HG03575 (cell line): ENCODE results near the gene LRRC7.
"Not testable (repeated sequence)": the region's sequence is repeated elsewhere in the genome, so short reads cannot be mapped to it uniquely, and the experiment has no call there.

Experiments used
- ATAC-seq: cut with Tn5 transposase; IDR thresholded peaks from one replicate; pipeline ENCODE4 v1.9.1; 2021; ENCODE audit not compliant: unreplicated experiment, insufficient number of reproducible peaks, low FRiP score; ENCODE audit errors: extremely low read depth

Gene LRRC7

GRCh38 chr1:69679965-69680364 lies 112.2 kb downstream of the LRRC7 start:
- ATAC-seq = no peak

- no peak for ATAC-seq
Observed at GRCh38 chr1:69686367-69686984, 118.8 kb downstream of the LRRC7 start.

GRCh38 chr1:69688193-69688592 lies 120.5 kb downstream of the LRRC7 start:
- ATAC-seq = no peak

- no peak for ATAC-seq
Observed at GRCh38 chr1:69691179-69691578, 123.5 kb downstream of the LRRC7 start.

DNA sequence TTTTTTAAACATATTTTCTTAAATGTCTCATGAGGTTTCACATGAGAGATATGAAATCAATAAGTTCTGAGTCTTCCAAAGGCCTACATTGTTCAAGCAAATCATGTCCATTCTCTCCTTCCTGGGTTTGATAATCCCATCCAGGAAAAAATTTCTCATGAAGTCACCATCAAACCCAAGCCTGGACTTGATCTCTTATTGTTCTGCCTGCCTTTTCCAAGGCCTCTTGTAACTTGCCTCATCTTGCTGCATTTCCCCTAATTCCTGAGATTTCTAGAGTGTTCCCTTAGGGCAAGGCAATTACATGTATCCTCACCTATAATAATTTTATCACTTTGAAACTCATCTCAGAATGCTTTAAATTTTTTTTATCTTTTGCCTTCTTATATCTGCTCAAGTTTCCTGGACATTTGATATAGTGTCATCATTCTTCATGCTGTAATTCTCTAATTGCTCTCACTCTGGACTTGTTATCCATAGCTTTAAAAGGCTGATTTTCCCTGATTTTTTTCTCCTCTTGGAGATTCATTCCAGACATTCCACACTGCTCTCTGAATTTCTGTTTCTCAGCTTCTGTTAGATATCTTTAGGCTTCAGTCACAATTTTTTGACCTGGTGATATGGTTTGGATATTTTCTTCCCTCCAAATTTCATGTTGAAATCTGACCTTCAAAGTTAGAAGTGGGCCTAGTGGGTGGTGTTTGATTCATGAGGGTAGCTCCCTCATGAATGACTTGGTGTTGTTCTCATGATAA lies 126.4 kb downstream of the LRRC7 start:
- ATAC-seq = no peak

DNA sequence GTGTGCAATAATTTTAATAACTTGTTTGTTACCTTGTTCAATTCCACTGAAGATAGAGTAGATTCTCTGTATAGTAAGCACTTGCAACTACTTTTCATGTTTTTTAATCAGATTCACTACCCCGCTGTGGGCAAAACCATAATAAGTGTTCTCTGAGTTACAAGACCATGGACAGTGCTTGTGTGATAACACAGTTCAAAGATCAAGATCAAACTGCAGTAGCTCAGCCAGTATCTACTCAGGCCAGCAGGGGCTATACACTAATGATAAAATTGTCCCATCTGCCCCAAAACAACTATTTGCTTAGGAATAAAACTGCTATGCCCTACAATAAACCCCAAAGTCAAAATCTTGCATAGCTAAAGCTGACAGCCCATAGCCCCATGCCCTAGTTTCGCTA lies 129.6 kb downstream of the LRRC7 start:
- ATAC-seq = no peak

DNA sequence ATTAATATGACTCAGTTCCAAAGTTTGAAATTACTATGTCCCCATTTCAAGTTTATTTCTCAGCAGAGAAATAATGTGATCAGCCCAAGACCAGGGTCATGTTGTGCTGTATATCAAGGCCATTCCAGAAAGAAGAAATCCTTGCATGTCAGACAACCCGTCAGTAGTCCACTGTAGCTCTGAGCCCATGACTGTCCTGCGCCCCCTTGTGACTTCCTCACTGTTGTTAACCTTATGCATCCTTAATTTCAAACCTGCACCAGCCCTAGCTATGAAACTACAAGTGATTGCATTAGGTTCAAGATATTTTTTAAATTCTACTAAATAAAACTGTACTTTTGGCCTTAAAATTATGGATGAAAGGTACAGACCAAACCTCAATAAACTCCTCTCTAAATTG lies 133.0 kb downstream of the LRRC7 start:
- ATAC-seq = no peak

GRCh38 chr1:69702085-69702484 lies 134.4 kb downstream of the LRRC7 start:
- no peak for ATAC-seq

DNA sequence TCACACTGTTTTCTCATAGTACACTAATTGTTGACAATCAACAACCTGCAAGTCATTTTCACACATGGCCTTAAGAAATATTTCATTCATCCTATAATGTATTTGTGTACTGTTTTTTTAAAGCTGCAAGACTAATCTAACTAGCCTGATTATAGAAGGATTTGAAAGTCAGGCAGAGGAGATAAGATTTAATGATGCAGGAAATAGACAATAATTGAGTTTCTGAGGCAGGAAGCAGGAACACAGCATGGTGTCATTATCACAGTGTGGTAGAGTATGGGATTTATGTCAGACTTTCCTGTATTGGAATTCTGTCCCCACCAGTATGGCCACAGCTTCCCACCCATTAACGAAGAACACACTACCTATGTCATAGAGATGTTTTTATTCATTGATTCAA lies 138.8 kb downstream of the LRRC7 start:
- ATAC-seq = no peak

GRCh38 chr1:69707103-69707502 lies 139.4 kb downstream of the LRRC7 start:
- ATAC-seq = no peak

- no peak for ATAC-seq
Observed at GRCh38 chr1:69710484-69711189, 142.9 kb downstream of the LRRC7 start.

DNA sequence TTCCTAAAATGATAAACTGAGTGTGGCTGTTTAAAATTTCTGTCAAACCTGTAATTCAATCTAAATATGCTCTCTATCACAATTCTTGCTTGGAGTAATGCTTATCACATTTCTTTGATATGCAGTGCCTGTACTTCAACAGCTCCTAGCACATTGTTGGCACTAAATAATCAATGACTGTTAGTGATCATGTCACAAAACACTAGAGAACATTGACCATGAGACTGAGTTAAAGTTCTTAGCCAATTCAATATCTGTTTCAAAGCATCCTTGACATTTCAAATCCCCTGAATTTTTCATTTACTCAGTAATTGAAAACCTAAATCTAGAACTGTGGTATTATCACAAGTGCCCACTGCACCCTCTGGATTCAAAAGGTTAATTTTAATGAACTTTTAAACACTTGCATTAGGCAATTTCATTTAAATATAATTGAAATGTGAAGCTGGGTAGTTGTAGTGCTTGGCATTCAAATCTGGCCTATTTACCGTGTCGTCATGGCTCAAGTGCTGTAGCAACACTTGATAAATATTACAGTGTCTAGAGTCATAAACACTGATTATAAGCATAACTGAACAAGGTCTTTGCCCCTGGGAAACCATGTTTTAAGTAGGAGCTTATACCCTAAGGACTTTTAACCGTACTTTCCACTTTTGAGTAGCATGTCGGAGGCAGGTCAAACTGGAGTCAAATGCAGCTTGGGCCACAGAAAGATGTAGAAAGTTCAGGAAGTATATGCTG lies 143.6 kb downstream of the LRRC7 start:
- ATAC-seq = no peak

GRCh38 chr1:69717834-69718233 lies 150.1 kb downstream of the LRRC7 start:
- not testable (repeated sequence) for ATAC-seq

DNA sequence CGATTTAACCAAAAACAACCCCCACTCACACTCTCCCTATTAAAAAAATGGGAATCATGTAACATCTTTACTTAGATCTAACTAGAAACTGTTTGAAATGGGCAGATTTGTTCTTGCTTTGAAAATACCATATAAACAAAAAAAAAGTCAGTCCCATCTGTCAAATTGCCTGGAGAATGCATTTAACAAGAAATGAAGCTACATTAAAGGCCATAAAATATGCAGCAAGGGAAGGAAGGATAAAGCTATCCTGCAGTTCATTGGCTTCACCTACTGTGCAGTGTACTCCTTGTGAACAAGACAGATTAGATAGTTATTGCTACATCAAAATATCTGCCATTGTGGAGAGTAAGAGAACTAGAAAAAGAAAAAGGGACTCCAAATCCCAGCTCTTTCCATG lies 160.5 kb downstream of the LRRC7 start:
- no peak for ATAC-seq

DNA sequence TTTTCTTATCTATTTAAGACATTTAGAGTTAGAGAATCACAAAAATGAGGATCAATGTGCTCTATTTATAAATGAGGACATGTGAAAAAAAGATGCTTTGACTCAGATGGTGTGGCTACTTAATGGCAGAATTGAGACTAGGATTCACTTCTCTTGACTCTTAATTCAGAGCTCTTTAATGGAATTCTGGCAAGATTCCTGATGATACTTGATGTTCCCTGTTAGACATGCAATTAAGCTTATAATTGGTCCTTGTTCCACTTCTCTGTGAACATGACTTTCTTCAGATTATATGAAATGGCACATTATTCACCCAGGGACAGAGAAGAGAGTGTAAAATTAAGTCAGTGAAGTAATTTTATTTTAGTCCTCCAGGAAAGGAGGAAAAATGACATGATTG lies 165.3 kb downstream of the LRRC7 start:
- ATAC-seq = no peak

DNA sequence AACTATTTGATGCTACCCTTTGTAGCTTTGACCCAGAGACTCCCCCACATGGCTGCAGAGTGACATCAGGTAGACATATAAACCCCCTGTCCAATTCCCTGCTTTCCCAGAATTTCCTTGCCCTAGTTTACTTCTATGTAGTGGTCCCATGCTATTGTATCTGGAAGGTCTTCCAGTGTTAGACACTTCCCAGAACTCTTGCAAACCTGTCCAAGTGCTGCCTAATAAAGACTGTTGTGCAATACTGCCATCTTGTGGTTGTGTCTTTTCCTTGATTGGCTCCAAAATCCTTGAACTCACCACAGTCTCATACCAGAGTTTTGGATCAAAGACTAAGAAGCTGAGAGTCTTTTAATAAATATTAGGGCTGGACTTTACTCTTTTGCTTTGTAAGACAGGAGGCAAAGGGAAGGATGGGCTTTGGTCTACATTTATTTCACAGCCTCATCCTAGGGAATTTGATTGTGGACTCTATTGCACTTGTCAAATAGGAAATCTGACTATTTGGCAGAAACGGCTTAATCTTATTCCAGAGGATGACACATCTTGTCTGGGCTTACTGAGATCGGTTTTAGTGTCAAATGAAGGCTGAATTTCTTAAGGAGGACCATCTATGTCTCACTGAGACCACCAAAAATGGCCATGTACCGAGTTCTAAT lies 169.9 kb downstream of the LRRC7 start:
- ATAC-seq = peak; percentile 54

DNA sequence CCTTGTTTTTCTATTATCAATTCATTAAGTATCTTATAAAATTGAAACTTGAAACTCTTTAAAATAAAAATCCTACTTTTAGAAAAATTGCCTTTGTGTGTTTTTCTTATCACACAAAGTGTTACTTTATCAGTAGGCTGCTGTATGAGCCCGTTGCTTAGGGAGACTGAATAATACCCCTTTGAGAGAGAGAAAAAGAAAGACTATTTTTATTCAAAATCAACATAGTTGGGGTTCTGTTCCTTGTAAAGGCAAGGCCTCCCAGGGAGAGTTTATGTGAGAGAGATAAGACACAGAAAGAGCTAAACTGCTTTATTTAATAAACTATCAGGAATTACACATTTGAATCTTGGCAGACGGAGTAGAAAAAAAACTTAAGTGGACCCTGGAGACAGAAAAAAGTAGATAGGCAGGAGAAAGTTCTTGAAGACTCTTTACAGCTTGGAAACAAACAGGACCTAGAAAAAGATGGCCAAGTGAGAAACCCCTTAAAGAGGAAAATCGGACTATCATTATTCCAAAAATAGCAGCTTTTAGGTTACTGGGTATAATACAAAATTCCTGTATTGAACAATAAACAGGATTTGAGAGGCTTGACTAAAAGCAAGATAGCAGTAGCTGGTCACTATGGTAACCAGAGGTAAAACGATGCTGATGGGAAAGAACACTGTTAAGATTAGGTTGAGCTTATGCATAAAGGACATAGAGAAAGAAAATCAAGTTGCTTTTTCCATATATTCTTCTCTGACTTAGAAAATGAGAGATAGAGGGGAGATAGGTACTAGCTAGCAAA lies 170.9 kb downstream of the LRRC7 start:
- no peak for ATAC-seq

DNA sequence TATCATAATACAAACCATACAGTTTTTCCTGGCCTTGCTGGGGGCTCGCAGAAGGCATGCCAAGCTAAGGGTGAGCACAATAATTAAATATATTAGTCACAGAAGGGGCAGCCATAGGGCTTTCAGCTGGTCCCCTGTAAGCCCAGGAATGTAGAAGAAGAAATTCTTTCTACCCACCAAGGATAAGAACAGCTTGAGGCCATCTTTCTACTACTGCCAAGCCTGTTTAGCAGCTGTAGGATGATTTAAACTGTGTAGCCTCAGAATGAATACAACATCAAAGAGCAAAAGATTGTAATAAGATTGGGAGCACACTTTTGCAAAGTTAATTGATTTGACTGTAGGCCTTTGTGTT lies 171.5 kb downstream of the LRRC7 start:
- ATAC-seq = no peak
